K562 (cell line): ENCODE measurements around the gene LRFN2.

ENCODE experiments used
- CHD4 ChIP-seq: fragments of 200-600 bp; sonication (generic); IDR thresholded peaks from 3 replicates; pipeline ENCODE4 v1.6.1; 2012; ENCODE audit warnings: low read depth, mild to moderate bottlenecking, mixed read lengths, low read length, inconsistent platforms; ENCODE audit not compliant: insufficient read depth, insufficient replicate concordance, poor library complexity, severe bottlenecking
- HDAC2 ChIP-seq: fragments of 450-650 bp; IDR thresholded peaks from 2 replicates; pipeline ENCODE4 v1.6.1; 2016; ENCODE audit warnings: mild to moderate bottlenecking
- MEF2A ChIP-seq: IDR thresholded peaks from 2 replicates; pipeline ENCODE4 v1.6.1; 2011; ENCODE audit warnings: low read depth, mild to moderate bottlenecking, low read length, moderate library complexity; ENCODE audit not compliant: control insufficient read depth
- MYC ChIP-seq, 2 experiments: fragments of 250-450 bp in 1 of 2; sonication (Bioruptor Pico) in 1 of 2; IDR thresholded peaks; 2 replicates each; pipeline versions ENCODE4 v1.5.1 to v1.6.1; 2012 to 2021; ENCODE audit warnings: low read depth in 2 of 2, borderline replicate concordance in 1 of 2, improper control_type of control experiment in 1 of 2, low read length in 1 of 2, mild to moderate bottlenecking in 1 of 2, moderate library complexity in 1 of 2
- NR2C2 ChIP-seq, 2 experiments: fragments of 200-800 bp in 1 of 2; sonication (Bioruptor generic) in 1 of 2; sonication (generic) in 1 of 2; formaldehyde crosslinking in 1 of 2; IDR thresholded peaks; 2 replicates each; pipeline versions ENCODE4 v1.6.1 to v1.8.0; 2016 to 2022; ENCODE audit warnings: mild to moderate bottlenecking in 1 of 2, missing compliant biosample characterization in 1 of 2, missing genetic modification characterization in 1 of 2, missing genetic modification reagents in 1 of 2
- POLR2A ChIP-seq: fragments of 450-650 bp; conservative IDR thresholded peaks from 2 replicates; pipeline ENCODE4 v1.6.1; 2016
- RAD21 ChIP-seq, 2 experiments: fragments of 250-450 bp in 1 of 2; fragments of 450-650 bp in 1 of 2; sonication (Bioruptor Pico) in 1 of 2; formaldehyde crosslinking in 1 of 2; IDR thresholded peaks in 1 of 2; conservative IDR thresholded peaks in 1 of 2; 2 replicates each; pipeline versions ENCODE4 v1.4.0 to v1.8.0; 2020 to 2022; ENCODE audit warnings: mild to moderate bottlenecking in 2 of 2, moderate library complexity in 1 of 2
- ZNF589 ChIP-seq: fragments of 200-800 bp; sonication (Bioruptor generic); IDR thresholded peaks from 2 replicates; pipeline ENCODE4 v1.6.1; 2016; ENCODE audit warnings: low read depth, missing genetic modification characterization, missing compliant biosample characterization
- TF ChIP-seq, protein P1 (sequence below), 2 experiments: IDR thresholded peaks; 2 replicates each; pipeline ENCODE4 v1.6.1; 2012; ENCODE audit warnings: improper control_type of control experiment in 2 of 2, low read depth in 2 of 2, low read length in 2 of 2, borderline replicate concordance in 1 of 2
- TF ChIP-seq, protein P2 (sequence below): fragments of 150-350 bp; conservative IDR thresholded peaks from 2 replicates; pipeline ENCODE4 v1.6.1; 2014; ENCODE audit warnings: low read length

DNA sequence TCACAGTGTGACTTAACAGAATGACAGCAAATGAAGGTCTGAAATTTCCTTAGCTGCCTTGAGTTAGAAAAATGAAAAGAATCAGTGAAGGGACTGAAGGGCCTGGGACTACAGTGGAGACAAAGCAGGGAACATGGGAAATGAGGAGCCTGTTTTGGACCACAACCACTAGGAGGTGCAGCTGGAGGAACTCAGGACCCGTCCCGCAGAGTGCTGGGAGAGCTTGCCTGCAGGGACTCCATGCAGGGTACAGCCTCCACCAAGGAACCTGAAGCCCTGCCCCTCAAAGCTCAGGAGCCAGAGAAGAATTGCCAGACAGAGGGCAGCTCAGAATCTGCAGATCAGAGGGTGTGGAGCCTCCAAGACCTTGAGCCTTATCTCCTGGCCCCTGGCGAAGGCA is 50.7 kb downstream of the LRFN2 start:
- TF ChIP-seq MEF2A = no peak
- no peak for TF ChIP-seq HDAC2
- no peak for TF ChIP-seq MYC (IDR thresholded peaks at IDR 0.05; ENCODE audit: low read depth, low read length)
- no peak for TF ChIP-seq MYC (CRISPR knock-in tag; IDR thresholded peaks at IDR 0.05; ENCODE audit: borderline replicate concordance, low read depth)
- TF ChIP-seq ZNF589 (CRISPR knock-in tag) = no peak
- no peak for TF ChIP-seq POLR2A
- TF ChIP-seq NR2C2 (CRISPR knock-in tag; IDR thresholded peaks at IDR 0.05) = no peak
- TF ChIP-seq NR2C2 (tag; IDR thresholded peaks at IDR 0.05) = no peak
- TF ChIP-seq, protein P1, sequence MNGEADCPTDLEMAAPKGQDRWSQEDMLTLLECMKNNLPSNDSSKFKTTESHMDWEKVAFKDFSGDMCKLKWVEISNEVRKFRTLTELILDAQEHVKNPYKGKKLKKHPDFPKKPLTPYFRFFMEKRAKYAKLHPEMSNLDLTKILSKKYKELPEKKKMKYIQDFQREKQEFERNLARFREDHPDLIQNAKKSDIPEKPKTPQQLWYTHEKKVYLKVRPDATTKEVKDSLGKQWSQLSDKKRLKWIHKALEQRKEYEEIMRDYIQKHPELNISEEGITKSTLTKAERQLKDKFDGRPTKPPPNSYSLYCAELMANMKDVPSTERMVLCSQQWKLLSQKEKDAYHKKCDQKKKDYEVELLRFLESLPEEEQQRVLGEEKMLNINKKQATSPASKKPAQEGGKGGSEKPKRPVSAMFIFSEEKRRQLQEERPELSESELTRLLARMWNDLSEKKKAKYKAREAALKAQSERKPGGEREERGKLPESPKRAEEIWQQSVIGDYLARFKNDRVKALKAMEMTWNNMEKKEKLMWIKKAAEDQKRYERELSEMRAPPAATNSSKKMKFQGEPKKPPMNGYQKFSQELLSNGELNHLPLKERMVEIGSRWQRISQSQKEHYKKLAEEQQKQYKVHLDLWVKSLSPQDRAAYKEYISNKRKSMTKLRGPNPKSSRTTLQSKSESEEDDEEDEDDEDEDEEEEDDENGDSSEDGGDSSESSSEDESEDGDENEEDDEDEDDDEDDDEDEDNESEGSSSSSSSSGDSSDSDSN (IDR thresholded peaks at IDR 0.05; ENCODE audit: borderline replicate concordance in 1 of 2, low read depth in 2 of 2, low read length in 2 of 2) = no peak
- no peak for TF ChIP-seq CHD4
- TF ChIP-seq, protein P2, sequence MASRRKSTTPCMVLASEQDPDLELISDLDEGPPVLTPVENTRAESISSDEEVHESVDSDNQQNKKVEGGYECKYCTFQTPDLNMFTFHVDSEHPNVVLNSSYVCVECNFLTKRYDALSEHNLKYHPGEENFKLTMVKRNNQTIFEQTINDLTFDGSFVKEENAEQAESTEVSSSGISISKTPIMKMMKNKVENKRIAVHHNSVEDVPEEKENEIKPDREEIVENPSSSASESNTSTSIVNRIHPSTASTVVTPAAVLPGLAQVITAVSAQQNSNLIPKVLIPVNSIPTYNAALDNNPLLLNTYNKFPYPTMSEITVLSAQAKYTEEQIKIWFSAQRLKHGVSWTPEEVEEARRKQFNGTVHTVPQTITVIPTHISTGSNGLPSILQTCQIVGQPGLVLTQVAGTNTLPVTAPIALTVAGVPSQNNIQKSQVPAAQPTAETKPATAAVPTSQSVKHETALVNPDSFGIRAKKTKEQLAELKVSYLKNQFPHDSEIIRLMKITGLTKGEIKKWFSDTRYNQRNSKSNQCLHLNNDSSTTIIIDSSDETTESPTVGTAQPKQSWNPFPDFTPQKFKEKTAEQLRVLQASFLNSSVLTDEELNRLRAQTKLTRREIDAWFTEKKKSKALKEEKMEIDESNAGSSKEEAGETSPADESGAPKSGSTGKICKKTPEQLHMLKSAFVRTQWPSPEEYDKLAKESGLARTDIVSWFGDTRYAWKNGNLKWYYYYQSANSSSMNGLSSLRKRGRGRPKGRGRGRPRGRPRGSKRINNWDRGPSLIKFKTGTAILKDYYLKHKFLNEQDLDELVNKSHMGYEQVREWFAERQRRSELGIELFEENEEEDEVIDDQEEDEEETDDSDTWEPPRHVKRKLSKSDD = no peak
- TF ChIP-seq RAD21 (CRISPR knock-in tag; conservative IDR thresholded peaks at IDR 0.05 in 1 of 2, IDR thresholded peaks at IDR 0.05 in 1 of 2) = peak in 1 of 2 experiments; percentile 25; a peak in 1 of 4 replicates
